Adrenal gland (tissue), 12 donors: ENCODE data around the gene UGT1A9. TPM values are rescaled to one million over a fixed set of nuclear protein-coding genes. Genes with fewer than 3 reads are reported as not detected.

Source experiments
- DNase-seq, 7 donors: peaks; one replicate each; pipeline ENCODE4 v3.0.0-alpha.2; 2019 to 2020
- H3K27ac ChIP-seq, 5 donors: fragments of 200-600 bp; sonication (generic) in 4 of 5; 1 replicate in 3 of 5; 2 replicates in 2 of 5; pipeline versions ENCODE4 v1.5.1 to v1.8.0; 2016 to 2020; ENCODE audit warnings: mild to moderate bottlenecking in 1 of 5
- H3K27me3 ChIP-seq: fragments of 200-600 bp; 2 replicates; pipeline ENCODE4 v1.8.0; 2021
- H3K36me3 ChIP-seq, 2 donors: fragments of 200-600 bp; replicated peaks in 1 of 2; 1 replicate in 1 of 2; 2 replicates in 1 of 2; pipeline versions ENCODE4 v1.5.1 to v1.8.0; 2018 to 2022
- H3K4me1 ChIP-seq, 2 donors: fragments of 200-600 bp; replicated peaks in 1 of 2; 1 replicate in 1 of 2; 2 replicates in 1 of 2; pipeline versions ENCODE4 v1.5.1 to v1.8.0; 2018 to 2021
- H3K4me3 ChIP-seq, 4 donors: fragments of 200-600 bp; sonication (generic) in 3 of 4; one replicate each; pipeline ENCODE4 v1.5.1; 2016 to 2018
- H3K9me3 ChIP-seq, 3 donors: fragments of 200-600 bp; sonication (generic) in 1 of 3; replicated peaks in 1 of 3; 1 replicate in 2 of 3; 2 replicates in 1 of 3; pipeline versions ENCODE4 v1.5.1 to v1.8.0; 2016 to 2021
- POLR2A ChIP-seq, 2 donors: fragments of 450-650 bp; IDR thresholded peaks; one replicate each; pipeline ENCODE4 v1.6.1; 2017; ENCODE audit warnings: antibody characterized with exemption in 2 of 2, mild to moderate bottlenecking in 2 of 2, moderate library complexity in 1 of 2
- WGBS, 4 donors: extraction: QIAGEN DNeasy Blood & Tissue Kit in 2 of 4; methylation state at CpG; one replicate each; pipeline versions ENCODE4 v1.1.5 to v1.1.7; 2013 to 2017; 5-methylcytosine and 5-hydroxymethylcytosine counted together
- intact Hi-C, 2 donors: fragments of 100-400 bp; cut with DNase I; formaldehyde crosslinking; loops; one replicate each; pipeline versions ENCODE4 v1.14.1 to v1.15.0; 2022 to 2023
- polyA plus RNA-seq, 3 donors: library from polyadenylated mRNA; stranded (reverse); fragments of 200-250 nt in 2 of 3; fragments of 350-450 nt in 1 of 3; fragmentation: Illumina TruSeq in 1 of 3; extraction: RNeasy Lipid Tissue Mini Kit (QIAGEN cat#74804) in 1 of 3; gene quantifications; one replicate each; pipeline ENCODE4 v1.2.3, GENCODE V29; 2013 to 2014
- total RNA-seq, 9 donors: library from RNA; depleted of rRNA in 4 of 9; stranded (reverse); fragments of >200 nt in 4 of 9; fragments of 120-200 nt in 1 of 9; fragmentation: NEBNext Ultra II Directional in 1 of 9; extraction: Animal tissue kit (Norgen Biotek cat#: 25700) in 1 of 9; gene quantifications; one replicate each; pipeline versions ENCODE4 v1.1.0 to v1.2.4, GENCODE V29; 2013 to 2023
- TF ChIP-seq, protein P1 (sequence below), 6 experiments: fragments of 450-650 bp in 4 of 6; fragments of 200-600 bp in 2 of 6; sonication (generic) in 1 of 6; IDR thresholded peaks; 1 replicate in 5 of 6; 2 replicates in 1 of 6; pipeline versions ENCODE4 v1.5.1 to v1.8.0; 2016 to 2021; ENCODE audit warnings: antibody characterized with exemption in 6 of 6, mild to moderate bottlenecking in 2 of 6, moderate library complexity in 1 of 6
- donor health status: healthy with polysubstance abuse.
- donor health status: Bipolar disorder and iron deficiency.
- donor health status: DM: yes; HTN: yes; CAD: no.
- donor health status: DM: no; HTN: no; CAD: no.
- donor health status: DM: no; HTN: no; CAD: no.
- donor health status: DM: yes; HTN: yes; CAD: no.

The UGT1A9 gene
- total and polyA plus RNA-seq, 12 donors: not detected

DNA sequence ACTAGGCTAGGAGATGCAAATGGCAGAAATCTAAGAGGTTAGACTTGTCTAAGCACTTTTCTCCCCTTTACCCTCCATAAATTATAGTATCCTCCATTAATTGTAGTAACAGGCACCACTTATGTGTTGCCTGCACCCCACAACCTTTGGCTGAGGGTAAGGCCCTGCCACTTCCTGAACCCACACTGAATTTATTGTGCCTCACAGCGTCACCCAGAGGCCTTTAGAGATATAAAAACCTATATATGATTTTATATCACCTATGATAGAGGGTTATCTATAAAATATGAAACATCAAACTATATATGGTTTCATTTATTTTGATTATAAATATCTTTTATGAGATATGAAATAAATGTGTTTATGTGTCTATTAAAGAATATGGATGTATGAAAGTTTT lies 2.6 kb downstream of the UGT1A9 start:
- DNase-seq: no peak
- Histone ChIP-seq H3K4me1 (no peaks in the 10 kb centered on the region), H3K27me3 (peaks cover 12% of the 10 kb centered on the region), H3K27ac (no peak overlapping the region), H3K4me3 (no peak overlapping the region), H3K36me3 (no peaks in the 10 kb centered on the region), H3K9me3 (no peaks in the 10 kb centered on the region)
- 48 to 61% (median 54%) methylated on average over 1 of the region's 1 CpG for WGBS, 4 donors
- intact Hi-C loops: no loop called here
- TF ChIP-seq, protein P1, sequence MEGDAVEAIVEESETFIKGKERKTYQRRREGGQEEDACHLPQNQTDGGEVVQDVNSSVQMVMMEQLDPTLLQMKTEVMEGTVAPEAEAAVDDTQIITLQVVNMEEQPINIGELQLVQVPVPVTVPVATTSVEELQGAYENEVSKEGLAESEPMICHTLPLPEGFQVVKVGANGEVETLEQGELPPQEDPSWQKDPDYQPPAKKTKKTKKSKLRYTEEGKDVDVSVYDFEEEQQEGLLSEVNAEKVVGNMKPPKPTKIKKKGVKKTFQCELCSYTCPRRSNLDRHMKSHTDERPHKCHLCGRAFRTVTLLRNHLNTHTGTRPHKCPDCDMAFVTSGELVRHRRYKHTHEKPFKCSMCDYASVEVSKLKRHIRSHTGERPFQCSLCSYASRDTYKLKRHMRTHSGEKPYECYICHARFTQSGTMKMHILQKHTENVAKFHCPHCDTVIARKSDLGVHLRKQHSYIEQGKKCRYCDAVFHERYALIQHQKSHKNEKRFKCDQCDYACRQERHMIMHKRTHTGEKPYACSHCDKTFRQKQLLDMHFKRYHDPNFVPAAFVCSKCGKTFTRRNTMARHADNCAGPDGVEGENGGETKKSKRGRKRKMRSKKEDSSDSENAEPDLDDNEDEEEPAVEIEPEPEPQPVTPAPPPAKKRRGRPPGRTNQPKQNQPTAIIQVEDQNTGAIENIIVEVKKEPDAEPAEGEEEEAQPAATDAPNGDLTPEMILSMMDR (IDR thresholded peaks at IDR 0.05): no peak
- TF ChIP-seq POLR2A (IDR thresholded peaks at IDR 0.05): no peak

DNA sequence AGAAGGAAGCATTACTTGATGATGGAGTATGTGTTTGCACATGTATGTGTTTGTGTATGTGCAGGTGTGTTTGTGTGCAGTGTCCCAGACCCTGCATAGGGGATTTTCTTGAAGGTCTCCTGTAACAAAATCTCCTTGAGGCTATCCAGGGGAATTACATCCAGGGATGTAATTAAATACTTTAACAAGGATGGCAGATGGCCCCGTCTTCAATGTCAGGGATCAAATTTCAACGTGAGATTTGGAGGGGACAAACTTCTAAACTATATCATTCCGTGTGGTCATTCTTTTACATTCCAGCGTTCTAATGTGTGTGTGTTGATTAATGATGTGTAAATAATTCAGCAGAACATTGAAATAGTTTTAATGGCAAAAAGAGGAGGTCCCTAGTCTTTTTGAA lies 3.3 kb downstream of the UGT1A9 start:
- WGBS, 4 donors: 35 to 38% (median 36%) methylated on average over 4 of the region's 4 CpGs
- no peaks in the 10 kb centered on the region for H3K36me3 ChIP-seq
- intact Hi-C loops: no loop called here
- H3K4me1 ChIP-seq: no peaks in the 10 kb centered on the region
- no peak overlapping the region for H3K4me3 ChIP-seq
- no peak for DNase-seq
- peaks cover 12% of the 10 kb centered on the region for H3K27me3 ChIP-seq
- H3K9me3 ChIP-seq: no peaks in the 10 kb centered on the region
- no peak for TF ChIP-seq POLR2A (IDR thresholded peaks at IDR 0.05)
- TF ChIP-seq, protein P1 (IDR thresholded peaks at IDR 0.05): no peak
- H3K27ac ChIP-seq: no peak overlapping the region

DNA sequence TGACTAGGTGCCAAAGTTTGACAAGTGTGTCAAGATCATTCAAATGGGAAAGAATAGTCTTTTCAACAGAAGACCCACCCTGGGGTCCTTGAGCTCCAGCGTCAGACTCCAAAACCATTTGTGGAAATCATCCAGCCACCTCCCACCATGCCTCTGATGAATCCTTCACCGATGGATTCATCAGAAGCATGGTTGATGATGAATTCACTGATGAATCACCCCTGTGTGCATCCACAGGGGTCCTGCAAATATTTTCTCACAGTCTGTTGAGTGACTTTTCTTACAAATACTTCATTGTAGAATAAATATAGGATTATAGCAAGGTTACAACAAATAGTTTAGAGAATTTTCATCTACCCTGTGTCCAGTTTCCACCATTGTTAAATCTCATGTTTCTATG lies 4.3 kb downstream of the UGT1A9 start:
- intact Hi-C loops: no loop called here
- H3K36me3 ChIP-seq: no peaks in the 10 kb centered on the region
- H3K4me1 ChIP-seq: no peaks in the 10 kb centered on the region
- no peak for TF ChIP-seq POLR2A (IDR thresholded peaks at IDR 0.05)
- TF ChIP-seq, protein P1 (IDR thresholded peaks at IDR 0.05): no peak
- H3K4me3 ChIP-seq: no peak overlapping the region
- H3K27me3 ChIP-seq: peaks cover 12% of the 10 kb centered on the region
- 71 to 83% (median 76%) methylated on average over 2 of the region's 2 CpGs for WGBS, 4 donors
- no peaks in the 10 kb centered on the region for H3K9me3 ChIP-seq
- H3K27ac ChIP-seq: no peak overlapping the region
- DNase-seq: no peak

DNA sequence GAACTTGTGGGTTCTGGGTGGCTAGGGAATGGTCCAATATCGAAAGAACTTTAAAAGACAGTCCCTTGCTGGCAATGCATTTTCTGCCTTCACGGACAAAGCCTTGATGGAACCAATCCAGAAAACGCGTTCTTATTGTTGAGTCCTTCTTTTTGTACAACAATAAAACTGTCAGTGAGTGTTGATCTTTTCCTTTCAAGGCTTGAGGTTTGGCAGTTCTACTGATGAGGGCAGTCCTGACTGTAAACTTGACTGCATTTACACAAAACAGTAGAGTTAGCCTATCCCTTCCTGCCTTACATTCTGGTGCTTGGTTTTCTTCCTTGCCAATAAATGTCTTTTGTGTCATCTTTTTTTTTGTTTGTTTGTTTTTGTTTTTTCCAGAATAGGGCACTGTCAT lies 7.5 kb downstream of the UGT1A9 start:
- Histone ChIP-seq H3K4me1 (no peaks in the 10 kb centered on the region), H3K9me3 (no peaks in the 10 kb centered on the region), H3K27me3 (peaks cover 8% of the 10 kb centered on the region), H3K27ac (no peak overlapping the region), H3K36me3 (no peaks in the 10 kb centered on the region), H3K4me3 (no peak overlapping the region)
- 61 to 68% (median 63%) methylated on average over 4 of the region's 4 CpGs for WGBS, 4 donors
- intact Hi-C loops: no loop called here
- no peak for DNase-seq
- TF ChIP-seq POLR2A (IDR thresholded peaks at IDR 0.05): no peak
- TF ChIP-seq, protein P1 (IDR thresholded peaks at IDR 0.05): no peak
